HCT116 (cell line): ENCODE data around the gene KRTAP9-1.
"Not testable (repeated sequence)": the region's sequence is repeated elsewhere in the genome, so short reads cannot be mapped to it uniquely, and the experiment has no call there.

Experiments
- SP1 ChIP-seq: IDR thresholded peaks from 2 replicates; pipeline ENCODE4 v1.6.1; 2012; ENCODE audit warnings: low read depth
- ZNF274 ChIP-seq: fragments of 200-500 bp; sonication (Bioruptor generic); IDR thresholded peaks from 2 replicates; pipeline ENCODE4 v1.6.1; 2014; ENCODE audit warnings: mild to moderate bottlenecking, low read depth, low read length, inconsistent platforms

- TF ChIP-seq ZNF274, SP1: not testable (repeated sequence)
Observed at GRCh38 chr17:41226598-41227095, 37.0 kb downstream of the KRTAP9-1 start, which contains the start of gene KRTAP9-2.
